Lung (tissue), 12 donors: ENCODE results near the gene TOPBP1. TPM values are rescaled to one million over a fixed set of nuclear protein-coding genes. Genes with fewer than 3 reads are reported as not detected.

Source experiments
- ATAC-seq: fragments of 200-7000 bp; cut with Tn5 transposase; one replicate; pipeline ENCODE4 v1.9.1; 2020; ENCODE audit warnings: moderate number of reproducible peaks; ENCODE audit not compliant: insufficient read depth, low FRiP score
- DNase-seq, 3 donors: peaks; one replicate each; pipeline ENCODE4 v3.0.0-alpha.2; 2013 to 2017
- H3K27ac ChIP-seq, 2 donors: one replicate each; pipeline ENCODE4 v1.5.1; 2013; ENCODE audit warnings: mild to moderate bottlenecking in 2 of 2, moderate library complexity in 2 of 2, control low read depth in 1 of 2, inconsistent platforms in 1 of 2, low read depth in 1 of 2, low read length in 1 of 2
- H3K27me3 ChIP-seq, 3 donors: one replicate each; pipeline ENCODE4 v1.5.1; 2013; ENCODE audit warnings: low read length in 2 of 3; ENCODE audit not compliant: control insufficient read depth in 3 of 3, insufficient read depth in 3 of 3
- H3K36me3 ChIP-seq, 4 donors: one replicate each; pipeline ENCODE4 v1.5.1; 2013; ENCODE audit warnings: low read length in 4 of 4, mild to moderate bottlenecking in 1 of 4, moderate library complexity in 1 of 4; ENCODE audit not compliant: control insufficient read depth in 4 of 4, insufficient read depth in 4 of 4
- H3K4me1 ChIP-seq, 5 donors: one replicate each; pipeline ENCODE4 v1.5.1; 2013; ENCODE audit warnings: low read length in 5 of 5, mild to moderate bottlenecking in 2 of 5, moderate library complexity in 1 of 5; ENCODE audit not compliant: control insufficient read depth in 5 of 5, insufficient read depth in 5 of 5
- H3K4me3 ChIP-seq: one replicate; pipeline ENCODE4 v1.5.1; 2013; ENCODE audit warnings: mild to moderate bottlenecking, control low read depth, moderate library complexity
- H3K9ac ChIP-seq, 2 donors: one replicate each; pipeline ENCODE4 v1.5.1; 2013; ENCODE audit warnings: low read length in 2 of 2, control low read depth in 1 of 2; ENCODE audit not compliant: insufficient read depth in 1 of 2
- H3K9me3 ChIP-seq, 4 donors: one replicate each; pipeline ENCODE4 v1.5.1; 2013; ENCODE audit warnings: low read length in 3 of 4, mild to moderate bottlenecking in 1 of 4, moderate library complexity in 1 of 4; ENCODE audit not compliant: control insufficient read depth in 4 of 4, insufficient read depth in 3 of 4
- WGBS, 2 donors: extraction: QIAGEN DNeasy Blood & Tissue Kit; methylation state at CpG; one replicate each; pipeline ENCODE4 v1.1.7; 2013; 5-methylcytosine and 5-hydroxymethylcytosine counted together
- polyA plus RNA-seq, 2 donors: library from polyadenylated mRNA; stranded (reverse); fragments of 200-250 nt; gene quantifications; one replicate each; pipeline ENCODE4 v1.2.1, GENCODE V29; 2013
- total RNA-seq, 2 donors: library from RNA; depleted of rRNA in 1 of 2; stranded (reverse); fragments of >200 nt in 1 of 2; gene quantifications; one replicate each; pipeline ENCODE4 v1.2.1, GENCODE V29; 2014 to 2021
- TF ChIP-seq, protein P1 (sequence below): IDR thresholded peaks from 2 replicates; pipeline ENCODE4 v1.5.1; 2012; ENCODE audit warnings: mild to moderate bottlenecking; ENCODE audit errors: control extremely low read depth, extremely low read depth
- donor health status: control.
- donor health status: control.
- donor health status: Bipolar disorder and iron deficiency.
- donor health status: healthy.
- donor health status: DM: yes; HTN: yes; CAD: no.

The TOPBP1 gene
- total and polyA plus RNA-seq, 4 donors = 6.9 to 45.4 (median 13.7) TPM

DNA sequence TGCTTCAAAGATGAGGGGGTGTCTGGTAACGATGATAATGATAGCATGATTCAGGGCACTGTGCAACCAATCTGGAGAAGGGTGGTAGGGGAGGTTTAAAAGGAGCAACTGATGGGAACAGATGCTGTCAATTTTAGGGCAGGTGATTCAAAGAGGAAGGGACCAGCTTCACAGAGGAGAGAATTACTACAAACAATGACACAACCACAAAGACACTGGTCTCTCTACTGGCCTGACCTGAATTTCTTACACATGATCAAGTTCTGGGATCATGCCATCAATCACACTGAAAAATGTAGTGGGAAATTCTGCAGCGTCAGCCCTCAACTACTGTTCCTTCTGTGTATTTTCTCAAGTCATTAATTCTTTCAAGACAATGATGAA is 90.8 kb downstream of the TOPBP1 start:
- Histone ChIP-seq H3K4me3 (no peak overlapping the region), H3K9me3 (no peaks in the 10 kb centered on the region), H3K27ac (no peak overlapping the region), H3K9ac (no peak overlapping the region), H3K36me3 (peaks cover 0 to 5% (median 0%) of the 10 kb centered on the region in 4 donors), H3K27me3 (no peaks in the 10 kb centered on the region), H3K4me1 (peaks cover 4 to 22% (median 6%) of the 10 kb centered on the region in 5 donors)
- WGBS, 2 donors = 69 to 77% methylated on average over 2 of the region's 2 CpGs
- TF ChIP-seq, protein P1, sequence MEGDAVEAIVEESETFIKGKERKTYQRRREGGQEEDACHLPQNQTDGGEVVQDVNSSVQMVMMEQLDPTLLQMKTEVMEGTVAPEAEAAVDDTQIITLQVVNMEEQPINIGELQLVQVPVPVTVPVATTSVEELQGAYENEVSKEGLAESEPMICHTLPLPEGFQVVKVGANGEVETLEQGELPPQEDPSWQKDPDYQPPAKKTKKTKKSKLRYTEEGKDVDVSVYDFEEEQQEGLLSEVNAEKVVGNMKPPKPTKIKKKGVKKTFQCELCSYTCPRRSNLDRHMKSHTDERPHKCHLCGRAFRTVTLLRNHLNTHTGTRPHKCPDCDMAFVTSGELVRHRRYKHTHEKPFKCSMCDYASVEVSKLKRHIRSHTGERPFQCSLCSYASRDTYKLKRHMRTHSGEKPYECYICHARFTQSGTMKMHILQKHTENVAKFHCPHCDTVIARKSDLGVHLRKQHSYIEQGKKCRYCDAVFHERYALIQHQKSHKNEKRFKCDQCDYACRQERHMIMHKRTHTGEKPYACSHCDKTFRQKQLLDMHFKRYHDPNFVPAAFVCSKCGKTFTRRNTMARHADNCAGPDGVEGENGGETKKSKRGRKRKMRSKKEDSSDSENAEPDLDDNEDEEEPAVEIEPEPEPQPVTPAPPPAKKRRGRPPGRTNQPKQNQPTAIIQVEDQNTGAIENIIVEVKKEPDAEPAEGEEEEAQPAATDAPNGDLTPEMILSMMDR = no peak
- no peak for ATAC-seq
- no peak for DNase-seq

DNA sequence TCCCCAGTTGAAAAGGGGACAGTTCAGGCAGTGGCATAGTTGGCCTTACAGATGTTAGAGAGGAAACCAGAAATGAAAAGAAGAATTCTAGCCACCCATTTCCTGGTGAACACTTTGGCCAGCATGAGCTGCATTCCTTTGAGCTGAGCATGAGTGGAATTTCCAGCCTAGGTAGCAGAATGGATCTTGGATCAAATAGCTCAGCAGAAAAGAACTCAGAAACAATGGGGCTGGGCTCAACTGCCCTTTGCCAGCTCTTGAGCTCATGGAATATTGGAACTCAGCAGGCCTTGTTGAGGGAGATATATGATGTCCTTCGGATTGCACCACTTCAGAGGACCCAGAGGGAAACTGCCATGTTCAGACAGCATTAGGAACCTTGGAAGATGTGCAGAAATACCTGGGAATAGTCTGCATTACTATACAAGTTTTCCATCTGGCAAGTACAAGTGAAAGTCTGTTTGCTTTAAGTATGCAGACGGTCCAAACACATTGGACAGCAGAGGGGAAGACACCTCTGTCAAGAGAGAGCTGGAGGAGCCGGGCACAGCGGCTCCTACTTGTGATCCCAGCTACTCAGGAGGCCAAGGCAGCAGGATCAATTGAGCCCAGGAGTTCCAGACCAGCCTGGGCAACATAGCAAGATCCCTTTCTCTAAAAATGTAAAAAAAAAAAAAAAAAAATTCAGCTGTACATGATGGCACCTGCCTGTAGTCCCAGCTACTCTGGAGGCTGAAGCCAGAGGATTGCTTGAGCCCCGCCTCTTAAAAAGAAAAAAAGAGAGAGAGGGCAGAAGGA is 91.4 kb downstream of the TOPBP1 start:
- no peak overlapping the region for H3K9ac ChIP-seq
- WGBS, 2 donors = 75 to 86% methylated on average over 5 of the region's 5 CpGs
- DNase-seq = peak; percentile 18 to 61 (median 47)
- peaks cover 3 to 16% (median 5%) of the 10 kb centered on the region in 5 donors for H3K4me1 ChIP-seq
- TF ChIP-seq, protein P1 = no peak
- H3K36me3 ChIP-seq = peaks cover 0 to under 1% (median 0%) of the 10 kb centered on the region in 4 donors
- peak overlapping the region; percentile 9 to 64 for H3K27ac ChIP-seq
- ATAC-seq = no peak
- no peak overlapping the region for H3K4me3 ChIP-seq
- H3K9me3 ChIP-seq = no peaks in the 10 kb centered on the region
- no peaks in the 10 kb centered on the region for H3K27me3 ChIP-seq

DNA sequence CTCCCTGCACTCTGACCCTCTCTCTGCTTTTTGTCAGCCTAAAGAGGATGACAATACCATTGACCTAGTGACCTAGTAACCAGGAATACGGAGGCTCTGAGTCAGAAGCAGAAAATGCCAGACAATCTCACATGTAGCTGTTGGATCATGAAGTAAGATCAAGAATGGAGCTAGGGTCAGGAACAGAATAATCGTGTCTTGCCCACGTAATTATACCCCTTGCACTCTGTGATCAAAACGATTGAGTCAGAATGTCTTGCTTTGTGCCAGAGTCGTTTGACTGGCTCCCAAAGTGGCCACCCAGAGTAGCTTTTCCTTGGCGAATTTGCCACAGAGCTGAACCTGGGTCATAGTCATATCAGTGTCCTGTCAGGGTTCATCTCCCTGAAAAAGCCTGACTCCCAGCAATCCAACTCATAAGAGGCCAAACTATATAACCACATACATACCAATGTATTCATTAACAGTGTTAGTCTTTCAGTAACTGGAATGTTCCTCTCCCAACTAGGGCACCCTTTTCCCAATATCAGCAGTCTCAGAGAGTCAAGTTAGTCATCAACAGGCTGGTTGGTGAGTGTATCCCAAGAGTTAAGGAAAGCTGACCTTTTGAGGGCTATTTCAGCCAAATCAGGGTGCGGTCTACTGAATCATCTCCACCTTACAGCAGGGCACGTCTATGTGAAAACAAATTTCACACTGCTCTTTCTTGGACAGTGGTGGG is 93.3 kb downstream of the TOPBP1 start:
- Histone ChIP-seq H3K9me3 (no peaks in the 10 kb centered on the region), H3K27ac (no peak overlapping the region), H3K4me3 (no peak overlapping the region), H3K9ac (no peak overlapping the region), H3K4me1 (peaks cover 3 to 9% (median 5%) of the 10 kb centered on the region in 5 donors), H3K36me3 (no peaks in the 10 kb centered on the region), H3K27me3 (no peaks in the 10 kb centered on the region)
- ATAC-seq (no peak), DNase-seq (no peak)
- WGBS, 2 donors = 75 to 83% methylated on average over 8 of the region's 8 CpGs
- TF ChIP-seq, protein P1 = no peak
